Mesenchymal stem cell (in vitro differentiated cells and primary cell): ENCODE measurements around the gene POLR2I.

Experiments used
- DNase-seq: peaks from one replicate; pipeline ENCODE4 v3.0.0-alpha.2; 2013
- H2AFZ ChIP-seq: one replicate; pipeline ENCODE4 v1.6.1; 2013; ENCODE audit warnings: low read depth, mild to moderate bottlenecking, control low read depth, inconsistent platforms, low read length, moderate library complexity
- H2AK5ac ChIP-seq: 2 replicates; pipeline ENCODE4 v1.6.1; 2013; ENCODE audit warnings: low read length, moderate library complexity, mild to moderate bottlenecking, inconsistent platforms; ENCODE audit not compliant: severe bottlenecking
- H2BK120ac ChIP-seq: one replicate; pipeline ENCODE4 v1.6.1; 2013; ENCODE audit warnings: low read depth, mild to moderate bottlenecking, inconsistent platforms, low read length, moderate library complexity
- H2BK12ac ChIP-seq, 2 experiments: one replicate each; pipeline ENCODE4 v1.6.1; 2013; ENCODE audit warnings: inconsistent platforms in 2 of 2, low read length in 2 of 2, mild to moderate bottlenecking in 2 of 2, moderate library complexity in 2 of 2, control low read depth in 1 of 2
- H2BK15ac ChIP-seq: one replicate; pipeline ENCODE4 v1.6.1; 2013; ENCODE audit warnings: mild to moderate bottlenecking, low read depth, inconsistent platforms; ENCODE audit not compliant: poor library complexity, severe bottlenecking
- H2BK5ac ChIP-seq: 2 replicates; pipeline ENCODE4 v1.6.1; 2013; ENCODE audit warnings: low read depth, mild to moderate bottlenecking, low read length, control low read depth, inconsistent platforms; ENCODE audit not compliant: poor library complexity, severe bottlenecking
- H3K14ac ChIP-seq, 2 experiments: one replicate each; pipeline ENCODE4 v1.6.1; 2013; ENCODE audit warnings: inconsistent platforms in 2 of 2, low read length in 2 of 2, control low read depth in 1 of 2, mild to moderate bottlenecking in 1 of 2, moderate library complexity in 1 of 2
- H3K18ac ChIP-seq, 2 experiments: one replicate each; pipeline ENCODE4 v1.6.1; 2013; ENCODE audit warnings: inconsistent platforms in 2 of 2, low read length in 2 of 2, control low read depth in 1 of 2, low read depth in 1 of 2, mild to moderate bottlenecking in 1 of 2
- H3K23ac ChIP-seq, 2 experiments: one replicate each; pipeline ENCODE4 v1.6.1; 2013; ENCODE audit warnings: inconsistent platforms in 2 of 2, low read length in 2 of 2, mild to moderate bottlenecking in 2 of 2, moderate library complexity in 2 of 2, control low read depth in 1 of 2
- H3K27ac ChIP-seq: 2 replicates; pipeline ENCODE4 v1.5.1; 2013; ENCODE audit warnings: mild to moderate bottlenecking, moderate library complexity, low read length, control low read depth, inconsistent platforms; ENCODE audit not compliant: poor library complexity, severe bottlenecking
- H3K27me3 ChIP-seq, 2 experiments: 2 replicates each; pipeline versions ENCODE4 v1.6.1 to v1.7.0; 2013; ENCODE audit warnings: low read length in 2 of 2, mild to moderate bottlenecking in 2 of 2, moderate library complexity in 2 of 2, control low read depth in 1 of 2, inconsistent platforms in 1 of 2; ENCODE audit not compliant: control insufficient read depth in 1 of 2, insufficient read depth in 1 of 2
- H3K36me3 ChIP-seq, 2 experiments: 2 replicates each; pipeline versions ENCODE4 v1.6.1 to v1.7.0; 2013; ENCODE audit warnings: low read length in 2 of 2, control low read depth in 1 of 2, inconsistent platforms in 1 of 2, low read depth in 1 of 2, mild to moderate bottlenecking in 1 of 2; ENCODE audit not compliant: insufficient read depth in 2 of 2, control insufficient read depth in 1 of 2
- H3K4ac ChIP-seq, 2 experiments: one replicate each; pipeline ENCODE4 v1.6.1; 2013; ENCODE audit warnings: inconsistent platforms in 2 of 2, low read length in 2 of 2, mild to moderate bottlenecking in 2 of 2, moderate library complexity in 2 of 2, control low read depth in 1 of 2, low read depth in 1 of 2
- H3K4me1 ChIP-seq: 2 replicates; pipeline ENCODE4 v1.6.1; 2013; ENCODE audit warnings: low read depth, low read length, control low read depth; ENCODE audit not compliant: control insufficient read depth, insufficient read depth
- H3K4me2 ChIP-seq: 2 replicates; pipeline ENCODE4 v1.6.1; 2013; ENCODE audit warnings: low read length, mild to moderate bottlenecking, inconsistent platforms; ENCODE audit not compliant: poor library complexity, severe bottlenecking
- H3K4me3 ChIP-seq, 2 experiments: 2 replicates each; pipeline versions ENCODE4 v1.5.1 to v1.7.0; 2013; ENCODE audit warnings: low read length in 2 of 2, mild to moderate bottlenecking in 2 of 2, control low read depth in 1 of 2, low read depth in 1 of 2; ENCODE audit not compliant: insufficient read depth in 1 of 2
- H3K79me1 ChIP-seq: replicated peaks from 2 replicates; pipeline ENCODE4 v1.6.1; 2013; ENCODE audit warnings: mild to moderate bottlenecking, control low read depth, low read length, inconsistent platforms; ENCODE audit not compliant: poor library complexity, severe bottlenecking
- H3K9ac ChIP-seq: 2 replicates; pipeline ENCODE4 v1.7.0; 2013; ENCODE audit warnings: mild to moderate bottlenecking, low read length, moderate library complexity
- H3K9me3 ChIP-seq: 2 replicates; pipeline ENCODE4 v1.7.0; 2013; ENCODE audit warnings: mild to moderate bottlenecking, low read length; ENCODE audit not compliant: control insufficient read depth
- H4K8ac ChIP-seq: one replicate; pipeline ENCODE4 v1.6.1; 2013; ENCODE audit warnings: inconsistent platforms, mild to moderate bottlenecking, low read length, moderate library complexity
- H4K91ac ChIP-seq: one replicate; pipeline ENCODE4 v1.6.1; 2013; ENCODE audit warnings: mild to moderate bottlenecking, low read length, inconsistent platforms
- WGBS: methylation state at CpG from one replicate; pipeline ENCODE4 v1.1.7; 2013; ENCODE audit warnings: mixed read lengths; 5-methylcytosine and 5-hydroxymethylcytosine counted together

POLR2I gene

GRCh38 chr19:36067681-36068080, 47.0 kb downstream of the POLR2I start:
- H2AFZ ChIP-seq, result no peak overlapping the region
- H3K4ac ChIP-seq, result no peak overlapping the region
- no peaks in the 10 kb centered on the region for H3K27me3 ChIP-seq
- H3K36me3 ChIP-seq, result peaks cover 3 to 25% of the 10 kb centered on the region in 2 experiments
- peaks cover 3% of the 10 kb centered on the region for H3K4me1 ChIP-seq
- no peak overlapping the region for H3K18ac ChIP-seq
- no peak overlapping the region for H2BK120ac ChIP-seq
- 93% methylated on average over 8 of the region's 11 CpGs for WGBS
- H4K8ac ChIP-seq, result no peak overlapping the region
- H3K9me3 ChIP-seq, result no peaks in the 10 kb centered on the region
- no peak overlapping the region for H2BK5ac ChIP-seq
- H4K91ac ChIP-seq, result no peak overlapping the region
- no peak overlapping the region for H3K14ac ChIP-seq
- DNase-seq, result no peak
- H3K79me1 ChIP-seq, result peaks cover 8% of the 10 kb centered on the region
- H2AK5ac ChIP-seq, result no peak overlapping the region
- no peak overlapping the region for H3K27ac ChIP-seq
- H2BK15ac ChIP-seq, result no peak overlapping the region
- H3K23ac ChIP-seq, result no peak overlapping the region
- H3K4me3 ChIP-seq, result no peak overlapping the region
- H3K9ac ChIP-seq, result no peak overlapping the region
- no peak overlapping the region for H3K4me2 ChIP-seq
- peak overlapping the region in 1 of 2 experiments; percentile 23 for H2BK12ac ChIP-seq

DNA sequence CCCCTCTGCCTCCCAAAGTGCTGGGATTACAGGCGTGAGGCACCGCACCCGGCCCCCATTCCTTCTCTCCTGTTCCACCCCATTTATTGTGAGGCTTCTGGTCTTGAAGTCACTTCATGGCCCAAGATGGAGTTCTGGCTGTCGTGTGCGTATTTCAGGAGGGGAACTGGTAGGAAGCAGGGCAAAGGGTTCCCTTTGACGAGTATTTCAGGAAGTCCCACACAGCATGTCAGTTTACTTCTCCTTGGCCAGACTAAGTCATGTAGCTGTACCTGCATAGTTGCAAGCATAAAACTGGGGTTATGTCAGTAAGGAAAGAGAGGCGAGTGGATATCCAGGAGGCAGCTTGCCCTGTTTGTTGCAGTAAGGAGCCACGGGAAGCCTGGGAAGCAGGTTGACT, 49.8 kb downstream of the POLR2I start:
- H3K9ac ChIP-seq, result no peak overlapping the region
- 93% methylated on average over 5 of the region's 8 CpGs for WGBS
- no peak overlapping the region for H3K27ac ChIP-seq
- no peak overlapping the region for H2AFZ ChIP-seq
- H4K91ac ChIP-seq, result no peak overlapping the region
- peaks cover 7% of the 10 kb centered on the region for H3K79me1 ChIP-seq
- H3K18ac ChIP-seq, result no peak overlapping the region
- no peak overlapping the region for H2BK15ac ChIP-seq
- H2AK5ac ChIP-seq, result no peak overlapping the region
- no peak overlapping the region for H3K23ac ChIP-seq
- peaks cover 5 to 21% of the 10 kb centered on the region in 2 experiments for H3K36me3 ChIP-seq
- H3K4me2 ChIP-seq, result no peak overlapping the region
- no peak overlapping the region for H3K14ac ChIP-seq
- H2BK120ac ChIP-seq, result no peak overlapping the region
- no peak overlapping the region for H2BK5ac ChIP-seq
- no peak overlapping the region for H3K4me3 ChIP-seq
- H4K8ac ChIP-seq, result no peak overlapping the region
- no peaks in the 10 kb centered on the region for H3K4me1 ChIP-seq
- no peaks in the 10 kb centered on the region for H3K9me3 ChIP-seq
- no peak overlapping the region for H3K4ac ChIP-seq
- DNase-seq, result no peak
- H3K27me3 ChIP-seq, result no peaks in the 10 kb centered on the region
- no peak overlapping the region for H2BK12ac ChIP-seq
